GDM1 (cell line): ENCODE data around the gene MED8.

Experiments used
- DNase-seq: peaks from one replicate; lab custom pipeline; 2025; lab: John Stamatoyannopoulos, UW

MED8 gene

GRCh38 chr1:43358746-43359693 lies 30.6 kb downstream of the MED8 start, which contains the start of gene CDC20:
Gene CDC20 (plus strand): TSS chr1:43358981. CDS start chr1:43359216, 235 bp downstream.
- DNase-seq = peak; percentile 96

GRCh38 chr1:43358121-43358745 lies 31.4 kb downstream of the MED8 start:
- DNase-seq = peak; percentile 46

DNA sequence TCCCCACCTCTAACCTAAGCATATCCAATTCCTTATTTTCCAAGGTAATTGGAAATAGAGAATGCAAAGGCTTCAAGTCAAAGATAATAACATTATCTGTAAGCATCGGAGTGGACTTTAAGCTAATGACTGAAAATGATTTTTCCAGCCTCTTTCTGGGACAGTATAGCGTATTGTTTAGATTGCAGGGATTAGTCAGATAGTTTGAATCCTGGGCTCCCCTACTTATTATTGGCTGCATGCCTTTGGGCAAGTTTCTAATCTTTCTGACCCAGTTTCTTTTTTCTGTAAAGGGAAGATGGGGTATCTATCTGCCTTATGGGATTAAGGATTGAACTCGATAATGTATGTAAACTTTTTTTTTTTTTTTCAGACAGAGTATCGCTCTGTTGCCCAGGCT lies 32.3 kb downstream of the MED8 start:
- DNase-seq = no peak

GRCh38 chr1:43354936-43355335 lies 34.7 kb downstream of the MED8 start:
- DNase-seq = no peak

DNA sequence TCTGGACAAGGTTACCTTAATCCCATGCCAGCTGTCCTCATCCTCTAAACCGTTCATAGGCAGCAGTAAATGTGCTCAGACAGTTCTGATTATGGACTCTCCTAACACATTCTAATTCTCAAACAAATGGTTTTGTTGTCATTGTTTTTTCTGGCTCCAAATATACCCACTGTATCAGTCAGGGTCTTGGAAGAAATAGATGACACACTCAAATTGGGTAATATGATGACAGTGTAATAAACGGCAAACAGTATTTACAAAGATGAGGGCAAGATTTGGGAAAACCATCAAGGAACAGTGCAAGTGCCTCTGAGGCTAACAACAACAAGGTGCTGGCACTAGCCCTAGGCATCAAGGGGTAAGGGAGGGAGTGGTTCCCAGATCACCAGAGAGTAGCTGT lies 35.1 kb downstream of the MED8 start:
- no peak for DNase-seq

GRCh38 chr1:43352881-43353280 lies 36.7 kb downstream of the MED8 start:
- DNase-seq = peak; percentile 7

- DNase-seq = no peak
Observed at GRCh38 chr1:43352351-43352705, 37.3 kb downstream of the MED8 start.

- DNase-seq = no peak
Observed at GRCh38 chr1:43351421-43352350, 37.9 kb downstream of the MED8 start.

DNA sequence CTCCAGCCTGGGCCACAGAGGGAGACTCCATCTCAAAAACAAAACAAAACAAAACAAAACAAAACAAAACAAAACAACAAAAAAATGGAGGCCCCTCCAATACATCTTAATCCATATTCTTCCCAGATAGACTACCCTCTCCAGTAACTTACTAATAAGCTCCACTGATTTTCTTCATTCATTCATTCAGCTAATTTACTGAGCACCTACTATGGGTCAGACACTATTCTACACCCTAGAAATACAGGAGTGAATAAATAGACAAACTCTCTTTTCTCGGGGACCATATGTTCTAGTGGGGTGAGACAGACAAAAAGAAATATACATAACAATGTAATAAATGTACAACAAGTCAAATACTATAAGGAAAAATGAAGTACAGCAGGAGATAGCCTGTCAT lies 38.6 kb downstream of the MED8 start:
- no peak for DNase-seq

DNA sequence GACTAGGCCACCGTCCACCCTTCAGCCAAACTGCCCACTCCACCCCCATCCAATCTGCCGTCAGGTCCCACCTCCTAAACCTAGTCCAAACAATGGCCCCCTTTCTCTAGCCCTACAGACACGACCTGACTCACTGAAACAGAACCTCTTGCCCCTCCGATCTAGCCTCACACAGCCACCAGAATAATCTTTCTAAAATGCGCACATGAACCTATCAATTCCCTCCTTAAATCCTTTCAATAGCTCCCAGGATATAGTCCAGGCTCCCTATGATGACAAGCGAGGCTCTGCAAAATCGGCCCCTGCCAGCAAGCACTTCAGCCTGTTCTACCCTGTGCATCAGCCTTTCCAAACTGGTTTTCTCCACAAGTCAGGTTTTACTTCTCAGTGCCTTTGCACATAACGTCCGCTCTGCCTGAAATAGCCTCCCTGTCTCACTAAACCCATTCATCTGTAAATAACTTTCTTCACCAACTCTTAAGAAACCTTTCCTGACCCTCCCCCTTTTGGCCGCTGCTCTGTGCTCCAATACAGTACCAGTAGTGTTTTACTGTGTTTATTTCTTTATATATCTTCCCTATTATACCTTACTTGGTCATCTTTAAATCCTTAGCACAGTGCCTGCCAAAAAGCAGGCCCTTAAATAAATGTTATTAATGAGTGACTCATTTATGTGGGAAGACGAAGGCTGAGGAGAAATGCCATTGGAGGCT lies 39.9 kb downstream of the MED8 start:
- DNase-seq = no peak

GRCh38 chr1:43348809-43349593 lies 40.6 kb downstream of the MED8 start:
- DNase-seq = no peak

- DNase-seq = no peak
Observed at GRCh38 chr1:43348343-43348808, 41.2 kb downstream of the MED8 start.

DNA sequence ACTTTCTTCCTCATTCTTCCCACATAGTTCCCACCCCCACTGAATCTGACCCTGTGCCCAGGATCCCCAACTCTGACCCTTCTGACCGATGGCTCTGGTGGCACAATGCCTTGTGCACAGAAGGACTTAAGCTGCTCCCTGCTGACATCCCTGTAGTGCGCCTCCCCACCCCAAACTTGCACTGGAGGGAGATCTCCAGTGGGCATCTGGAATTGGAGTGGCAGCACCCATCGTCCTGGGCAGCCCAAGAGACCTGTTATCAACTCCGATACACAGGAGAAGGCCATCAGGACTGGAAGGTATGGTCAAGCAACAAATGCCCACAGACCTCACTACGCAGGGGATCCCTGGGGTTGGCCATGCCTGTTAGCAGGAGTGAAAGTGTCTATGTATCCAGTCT lies 43.0 kb downstream of the MED8 start:
- DNase-seq = no peak

DNA sequence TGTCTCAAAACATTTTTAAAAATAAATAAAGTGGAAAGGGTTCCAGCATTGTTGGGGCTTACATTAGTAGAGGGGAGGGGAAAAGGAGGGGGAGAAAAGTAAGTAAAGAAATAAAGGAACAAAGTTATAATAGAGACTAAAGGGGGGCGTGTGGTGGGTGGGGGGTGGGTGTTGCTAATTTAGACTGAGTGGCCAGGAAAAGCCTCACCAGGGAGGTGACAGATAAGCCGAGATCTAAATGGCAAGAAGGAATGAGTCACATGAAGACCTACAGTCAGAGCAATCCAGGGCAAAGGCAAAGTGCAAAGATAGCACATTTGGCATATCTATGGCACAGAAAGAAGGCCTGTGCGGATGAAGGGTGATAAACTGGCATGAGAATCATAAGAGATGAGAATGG lies 44.5 kb downstream of the MED8 start:
- DNase-seq = peak; percentile 57

DNA sequence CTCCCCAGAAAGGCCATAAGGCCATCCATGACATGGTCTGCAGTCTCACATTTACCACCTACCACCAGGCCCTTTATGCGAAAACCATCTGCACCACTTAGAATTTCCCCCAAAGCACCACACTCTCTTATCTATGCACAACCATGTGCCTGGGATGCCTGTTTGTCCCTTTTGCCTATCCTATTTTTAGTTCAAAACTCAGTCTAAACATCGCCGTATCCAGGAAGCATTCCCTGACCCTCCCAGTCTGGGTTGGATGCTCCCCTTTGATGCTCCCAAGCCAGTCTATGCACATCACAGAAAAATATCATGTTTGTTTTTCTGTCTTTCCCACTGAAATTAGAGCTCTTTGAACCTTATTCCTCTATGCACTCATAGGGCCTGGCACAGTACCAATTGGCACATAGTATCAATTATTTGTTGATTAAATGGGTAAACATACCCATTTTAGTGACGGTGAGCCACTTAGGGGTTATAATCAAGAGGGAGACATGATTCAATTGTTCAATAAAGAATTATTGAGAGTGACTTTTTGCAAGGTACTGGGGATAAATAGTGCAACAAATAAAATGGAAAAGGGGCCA lies 45.2 kb downstream of the MED8 start:
- no peak for DNase-seq

- DNase-seq = no peak
Observed at GRCh38 chr1:43340559-43340958, 49.0 kb downstream of the MED8 start.

DNA sequence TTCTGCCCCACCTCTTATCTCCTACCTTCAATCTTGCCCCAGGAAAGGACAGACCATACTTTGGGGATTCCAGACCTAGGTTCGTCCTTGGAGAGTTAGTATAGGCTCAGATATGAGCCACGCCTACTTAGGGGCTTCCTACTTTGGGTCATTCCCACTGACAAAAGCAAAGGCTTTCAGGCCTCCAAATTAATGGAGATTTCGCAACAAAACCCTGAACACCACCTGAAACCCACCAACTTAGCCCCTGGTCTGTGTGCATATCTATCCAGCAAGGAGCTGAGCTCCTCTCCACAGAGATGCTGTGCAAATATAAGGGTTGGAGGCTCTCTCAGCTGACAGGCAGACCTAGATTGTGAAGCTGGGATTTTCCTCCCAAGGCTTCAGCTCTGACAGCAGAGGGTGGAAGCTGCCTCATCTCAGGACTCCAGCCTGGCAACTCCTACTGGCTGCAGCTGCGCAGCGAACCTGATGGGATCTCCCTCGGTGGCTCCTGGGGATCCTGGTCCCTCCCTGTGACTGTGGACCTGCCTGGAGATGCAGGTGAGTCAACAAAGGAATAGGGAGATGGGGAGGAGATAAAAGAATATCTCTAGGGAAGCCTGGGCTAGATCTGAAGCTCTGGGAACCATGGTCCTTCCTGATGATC lies 49.9 kb downstream of the MED8 start:
- DNase-seq = no peak

DNA sequence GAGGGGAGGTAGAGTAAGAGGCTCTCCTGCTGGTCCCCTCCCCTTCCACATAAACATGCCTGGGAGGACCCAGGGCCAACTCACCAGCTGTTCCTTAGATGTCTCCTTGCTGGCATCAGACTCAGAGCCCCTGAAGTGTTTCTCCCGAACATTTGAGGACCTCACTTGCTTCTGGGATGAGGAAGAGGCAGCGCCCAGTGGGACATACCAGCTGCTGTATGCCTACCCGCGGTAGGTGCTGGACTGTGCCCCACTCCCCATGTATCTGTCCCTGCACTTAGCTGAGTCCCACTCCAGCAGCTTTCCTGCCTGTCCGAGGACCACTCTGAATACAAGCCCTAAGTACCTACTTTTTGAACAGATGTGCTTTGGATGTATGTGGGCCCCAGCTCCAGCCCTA lies 51.6 kb downstream of the MED8 start:
- no peak for DNase-seq

GRCh38 chr1:43337588-43337987 lies 52.0 kb downstream of the MED8 start, which contains the start of gene MPL:
Gene MPL (plus strand): TSS chr1:43337818. CDS start chr1:43337849, 31 bp downstream.
- DNase-seq = peak; percentile 83
